GM21737 (cell line): ENCODE results near the gene WASF2.
"Not testable (repeated sequence)": the region's sequence is repeated elsewhere in the genome, so short reads cannot be mapped to it uniquely, and the experiment has no call there.

Experiments
- ATAC-seq: cut with Tn5 transposase; IDR thresholded peaks from one replicate; pipeline ENCODE4 v1.9.1; 2021; ENCODE audit warnings: mild to moderate bottlenecking, moderate library complexity; ENCODE audit not compliant: unreplicated experiment

WASF2 gene

GRCh38 chr1:27428316-27429028, 61.5 kb downstream of the WASF2 start:
- no peak for ATAC-seq

- no peak for ATAC-seq
These were observed 62.1 kb downstream of the WASF2 start for GRCh38 chr1:27427816-27428315.

- no peak for ATAC-seq
These were observed 62.6 kb downstream of the WASF2 start for GRCh38 chr1:27427329-27427728.

- ATAC-seq, result no peak
These were observed 66.3 kb downstream of the WASF2 start for GRCh38 chr1:27423709-27424108.

- no peak for ATAC-seq
These were observed 71.4 kb downstream of the WASF2 start for GRCh38 chr1:27418326-27419185.

GRCh38 chr1:27417713-27418112, 72.3 kb downstream of the WASF2 start:
- ATAC-seq, result no peak

DNA sequence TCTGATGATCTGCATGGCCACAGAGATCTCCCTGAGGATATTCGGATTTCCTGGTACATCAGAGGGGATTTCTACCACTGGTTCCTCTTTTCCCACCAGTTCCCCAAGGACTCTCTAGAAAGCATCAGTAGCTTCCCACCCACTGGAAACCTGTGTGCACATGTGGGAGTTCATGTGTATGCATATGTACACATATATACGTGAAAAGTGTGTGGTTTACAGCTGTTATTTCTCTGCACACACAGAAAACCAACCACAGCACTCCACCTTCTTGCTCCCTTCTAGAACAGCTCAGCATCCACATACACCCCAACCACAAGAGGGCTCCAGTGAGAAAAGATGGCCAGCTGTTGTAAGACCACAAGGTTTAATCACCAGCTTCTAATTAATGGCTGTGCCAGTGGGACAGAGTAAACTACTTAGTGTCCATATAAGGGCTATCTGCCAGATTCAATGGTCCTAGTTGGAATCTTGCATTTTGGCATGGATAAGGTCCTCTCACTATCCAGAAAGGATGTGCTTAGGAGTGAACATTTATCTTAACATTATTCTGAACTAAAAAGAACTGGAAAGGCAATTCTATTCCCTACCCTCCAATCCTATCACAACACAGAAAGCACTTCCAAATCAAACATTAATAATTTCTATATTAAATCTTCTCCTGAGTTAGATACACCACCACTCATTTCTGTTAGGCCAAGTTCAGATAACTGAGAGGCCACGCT, 73.4 kb downstream of the WASF2 start:
- no peak for ATAC-seq

- no peak for ATAC-seq
These were observed 75.9 kb downstream of the WASF2 start for GRCh38 chr1:27414091-27414490.

- no peak for ATAC-seq
These were observed 77.0 kb downstream of the WASF2 start for GRCh38 chr1:27413004-27413403.

DNA sequence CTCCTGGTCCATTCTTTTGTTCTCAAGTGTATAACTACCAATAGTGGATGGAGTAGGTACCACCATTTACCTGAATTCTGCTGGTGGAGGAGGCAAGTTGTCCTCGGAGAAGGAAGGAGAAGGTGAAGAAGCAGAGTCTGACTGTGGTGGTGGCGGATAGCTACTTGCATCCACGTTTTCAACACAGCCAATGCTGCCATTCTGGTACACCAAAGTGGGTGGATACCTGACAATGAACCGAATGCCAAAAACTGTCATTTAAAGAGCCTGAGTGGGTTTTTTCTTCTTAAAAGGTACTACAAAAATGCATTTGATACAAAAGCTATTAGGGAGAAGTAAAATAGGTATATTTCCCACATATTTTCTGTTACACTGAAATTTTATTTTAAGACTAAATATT, 77.5 kb downstream of the WASF2 start:
- ATAC-seq, result no peak

- ATAC-seq, result no peak
These were observed 79.3 kb downstream of the WASF2 start for GRCh38 chr1:27410709-27411108.

DNA sequence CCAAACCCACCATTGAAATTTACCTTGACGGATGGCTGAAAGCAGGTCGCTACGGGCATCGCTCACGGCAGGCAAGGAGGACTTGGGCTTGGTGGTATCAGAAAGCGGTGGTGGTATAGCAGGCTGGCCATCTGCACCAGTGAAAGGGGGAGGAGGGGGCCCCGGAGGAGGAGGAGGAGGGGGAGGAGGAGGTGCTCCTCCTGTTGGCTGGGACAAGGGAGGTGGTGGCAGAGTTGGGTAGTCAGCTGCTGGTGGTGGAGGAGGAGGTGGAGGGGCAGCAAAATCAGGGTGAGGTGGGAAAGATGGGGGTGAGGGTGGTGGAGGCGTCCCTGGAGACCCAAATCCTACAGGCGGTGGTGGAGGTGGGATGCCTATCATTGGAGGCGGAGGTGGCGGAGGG, 80.3 kb downstream of the WASF2 start:
- ATAC-seq, result no peak

GRCh38 chr1:27408151-27408550, 81.8 kb downstream of the WASF2 start:
- no peak for ATAC-seq

DNA sequence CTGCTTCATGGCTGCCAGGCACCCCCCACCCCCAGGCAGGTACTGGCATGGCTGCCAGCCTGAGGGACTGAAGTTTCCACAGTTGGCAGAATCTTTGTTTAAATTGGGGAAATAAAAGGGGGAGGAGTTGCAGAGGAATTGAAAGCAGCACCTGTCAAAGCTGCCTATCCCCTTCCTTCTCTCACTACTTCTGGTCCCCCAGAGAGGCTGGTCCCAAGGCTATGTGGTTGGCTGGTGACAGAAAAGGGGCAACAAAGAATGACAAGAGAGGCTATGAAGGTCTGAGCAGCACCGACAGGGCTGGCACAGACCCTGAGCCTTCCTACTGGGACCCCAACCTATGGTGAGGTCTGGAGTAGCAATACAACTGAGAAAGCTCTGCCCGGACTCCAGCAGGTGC, 83.2 kb downstream of the WASF2 start:
- ATAC-seq, result not testable (repeated sequence)

- no peak for ATAC-seq
These were observed 83.6 kb downstream of the WASF2 start for GRCh38 chr1:27406362-27406680.

DNA sequence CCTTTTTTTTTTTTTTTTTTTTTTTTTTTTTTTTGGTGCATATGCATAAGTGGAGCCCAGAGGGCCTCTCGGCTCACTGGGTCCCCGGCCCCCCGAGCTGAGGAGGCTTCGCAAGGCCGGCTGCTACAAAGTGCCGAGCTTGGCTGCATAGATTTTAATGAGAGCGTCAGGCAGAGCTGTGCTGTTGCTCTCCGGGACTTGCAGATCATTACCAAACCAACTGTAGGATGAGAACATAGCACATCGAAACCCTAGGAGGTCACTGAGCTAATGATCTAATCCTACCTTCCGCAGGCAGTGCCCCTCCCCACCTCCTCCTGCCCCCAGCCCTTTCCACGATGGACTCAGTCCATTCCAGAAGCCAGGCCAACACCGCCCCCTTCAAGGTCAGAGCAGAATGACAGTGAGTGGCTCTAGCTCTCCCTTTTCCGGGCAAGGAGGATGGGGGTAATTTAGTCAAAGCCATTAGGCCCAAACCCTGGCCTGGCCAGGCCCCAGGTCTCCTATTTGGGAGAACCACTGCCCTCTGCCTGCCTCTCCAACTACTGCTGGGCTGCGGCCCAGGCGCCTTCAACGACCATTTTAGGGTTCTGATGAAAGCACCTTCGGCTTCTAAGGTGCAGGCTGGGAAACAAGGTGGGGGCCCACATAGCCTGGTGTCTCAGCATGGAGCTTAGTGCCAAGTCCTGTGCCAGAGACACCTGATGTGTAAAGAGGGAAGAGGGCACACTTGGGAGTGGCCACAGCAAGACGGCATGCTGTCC, 84.2 kb downstream of the WASF2 start:
- not testable (repeated sequence) for ATAC-seq

GRCh38 chr1:27405074-27405473, 84.9 kb downstream of the WASF2 start:
- ATAC-seq, result no peak

DNA sequence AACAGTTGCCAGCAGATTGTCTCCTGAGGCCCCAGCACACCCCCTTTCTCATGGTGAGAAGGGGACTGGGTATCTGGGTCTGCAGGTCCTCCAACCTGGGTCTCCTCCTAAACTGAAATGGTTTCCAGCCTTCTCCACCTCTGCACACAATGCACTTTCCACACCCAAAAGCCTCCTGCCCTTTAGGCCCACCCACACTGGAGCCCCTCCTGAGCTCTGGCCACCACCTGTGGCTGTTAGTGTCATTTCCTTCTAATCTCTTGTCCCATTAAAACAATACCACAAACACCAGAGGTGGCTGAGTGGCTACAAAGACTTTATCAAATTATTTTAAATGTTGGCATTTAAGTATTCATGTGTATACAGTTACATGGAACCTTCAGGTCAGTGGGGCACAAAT, 86.0 kb downstream of the WASF2 start:
- no peak for ATAC-seq

DNA sequence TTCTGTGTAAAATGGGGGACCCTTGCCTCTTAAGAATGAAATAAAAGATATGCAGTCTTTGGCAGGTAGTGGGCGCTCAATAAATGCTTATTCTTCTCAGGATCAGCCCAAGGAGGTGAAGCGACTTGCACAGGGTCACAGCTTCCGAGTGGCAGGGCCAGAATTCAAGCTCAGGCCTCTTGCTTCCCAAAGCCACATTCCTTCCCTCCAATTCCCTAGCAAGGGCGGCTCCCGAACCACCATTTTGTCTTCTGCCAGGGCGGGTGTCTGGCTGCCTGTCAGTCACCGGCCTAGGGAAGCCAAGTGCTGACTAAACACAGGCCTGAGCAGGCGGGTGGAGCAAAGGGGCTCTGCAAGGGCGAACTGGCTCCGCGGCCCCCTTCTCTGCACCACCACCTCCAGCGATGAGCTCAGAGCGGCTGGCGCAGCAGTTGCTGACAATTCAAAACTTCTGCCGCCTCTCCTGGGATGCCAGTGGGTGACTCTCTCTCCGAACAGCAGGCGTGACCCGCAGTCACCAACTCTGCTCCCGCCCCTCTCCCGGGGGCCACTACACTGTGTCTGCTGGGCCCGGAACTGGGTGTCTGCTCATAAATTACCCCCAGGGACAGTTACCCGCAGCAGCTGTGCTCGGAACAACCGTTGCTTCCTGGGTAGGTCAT, 86.8 kb downstream of the WASF2 start:
- ATAC-seq, result no peak

GRCh38 chr1:27402349-27402754, 87.6 kb downstream of the WASF2 start:
- ATAC-seq, result no peak
